DND-41 (cell line): Measurements from ENCODE around the gene CRYGA.

ENCODE experiments used
- CTCF ChIP-seq: IDR thresholded peaks from 2 replicates; pipeline ENCODE4 v1.5.1; 2012; ENCODE audit warnings: borderline replicate concordance, low read length, moderate library complexity, mild to moderate bottlenecking; ENCODE audit not compliant: poor library complexity, severe bottlenecking; ENCODE audit errors: extremely low read depth
- EZH2 ChIP-seq: IDR thresholded peaks from 3 replicates; pipeline ENCODE4 v1.6.1; 2012; ENCODE audit warnings: borderline replicate concordance, low read depth, mild to moderate bottlenecking, moderate library complexity, low read length, inconsistent platforms; ENCODE audit not compliant: severe bottlenecking

- TF ChIP-seq CTCF = no peak
- no peak for TF ChIP-seq EZH2
Measured at GRCh38 chr2:208156439-208156838, 7.0 kb downstream of the CRYGA start.
